ENCODE data around the gene SH3GL1. TPM values are rescaled to one million over a fixed set of nuclear protein-coding genes. Genes with fewer than 3 reads are reported as not detected.
A peak's percentile ranks its signal among the peaks of the same experiment; 100 is the strongest.

SH3GL1 gene
- 71.8 TPM for total RNA-seq

GRCh38 chr19:4400135-4400936 is at the start of gene SH3GL1:
SH3GL1 (minus strand) TSS chr19:4400547; CDS start chr19:4400368, 179 bp downstream.
- peak; percentile 96 for DNase-seq (ENCODE audit: low spot score)
- intact Hi-C loops (cut with DNase I): no loop called here
- ATAC-seq: peak; percentile 66

GRCh38 chr19:4449639-4450028 is 49.3 kb upstream of the SH3GL1 start:
- no peak for DNase-seq (ENCODE audit: low spot score)
- ATAC-seq: no peak
- intact Hi-C loops (cut with DNase I): no loop called here

- DNase-seq (ENCODE audit: low spot score) (no peak), ATAC-seq (peak; percentile 63)
- intact Hi-C loops (cut with DNase I): no loop called here
Observed at GRCh38 chr19:4449022-4449638, 48.8 kb upstream of the SH3GL1 start.

- intact Hi-C loops (cut with DNase I): no loop called here
- ATAC-seq (no peak), DNase-seq (ENCODE audit: low spot score) (no peak)
Observed at GRCh38 chr19:4448147-4448985, 48.0 kb upstream of the SH3GL1 start.

GRCh38 chr19:4447327-4448146 is 47.2 kb upstream of the SH3GL1 start:
- ATAC-seq: no peak
- intact Hi-C loops (cut with DNase I): no loop called here
- DNase-seq (ENCODE audit: low spot score): no peak

GRCh38 chr19:4446704-4447200 is 46.4 kb upstream of the SH3GL1 start:
- DNase-seq (ENCODE audit: low spot score) (no peak), ATAC-seq (no peak)
- intact Hi-C loops (cut with DNase I): no loop called here

GRCh38 chr19:4445963-4446703 is 45.8 kb upstream of the SH3GL1 start:
- DNase-seq (ENCODE audit: low spot score) (no peak), ATAC-seq (no peak)
- intact Hi-C loops (cut with DNase I): no loop called here

GRCh38 chr19:4444765-4445741 is 44.7 kb upstream of the SH3GL1 start:
- intact Hi-C loops (cut with DNase I): no loop called here
- DNase-seq (ENCODE audit: low spot score) (no peak), ATAC-seq (peak; percentile 20)

GRCh38 chr19:4443966-4444764 is 43.8 kb upstream of the SH3GL1 start:
- intact Hi-C loops (cut with DNase I): no loop called here
- DNase-seq (ENCODE audit: low spot score) (no peak), ATAC-seq (no peak)

- DNase-seq (ENCODE audit: low spot score) (no peak), ATAC-seq (no peak)
- intact Hi-C loops (cut with DNase I): no loop called here
Observed at GRCh38 chr19:4443188-4443587, 42.8 kb upstream of the SH3GL1 start.

- ATAC-seq (no peak), DNase-seq (ENCODE audit: low spot score) (no peak)
- intact Hi-C loops (cut with DNase I): no loop called here
Observed at GRCh38 chr19:4442819-4443146, 42.4 kb upstream of the SH3GL1 start.

GRCh38 chr19:4441994-4442818 is 41.9 kb upstream of the SH3GL1 start:
- DNase-seq (ENCODE audit: low spot score) (no peak), ATAC-seq (no peak)
- intact Hi-C loops (cut with DNase I): no loop called here

- DNase-seq (ENCODE audit: low spot score) (no peak), ATAC-seq (no peak)
- intact Hi-C loops (cut with DNase I): no loop called here
Observed at GRCh38 chr19:4439243-4439642, 38.9 kb upstream of the SH3GL1 start.

- intact Hi-C loops (cut with DNase I): no loop called here
- no peak for DNase-seq (ENCODE audit: low spot score)
- ATAC-seq: no peak
Observed at GRCh38 chr19:4437103-4437502, 36.8 kb upstream of the SH3GL1 start.

GRCh38 chr19:4436231-4436630 is 35.9 kb upstream of the SH3GL1 start:
- intact Hi-C loops (cut with DNase I): no loop called here
- ATAC-seq: no peak
- DNase-seq (ENCODE audit: low spot score): no peak

- intact Hi-C loops (cut with DNase I): no loop called here
- no peak for ATAC-seq
- DNase-seq (ENCODE audit: low spot score): no peak
Observed at GRCh38 chr19:4434391-4434790, 34.0 kb upstream of the SH3GL1 start.

All from sciatic nerve (tissue), 2 donors.